Measurements from ENCODE around the gene FYB1.

Gene FYB1

GRCh38 chr5:39076757-39077728, 142.3 kb downstream of the FYB1 start:
- peak; percentile 69 to 96 (median 93) for DNase-seq

GRCh38 chr5:39076101-39076756, 143.1 kb downstream of the FYB1 start:
- no peak for DNase-seq

DNA sequence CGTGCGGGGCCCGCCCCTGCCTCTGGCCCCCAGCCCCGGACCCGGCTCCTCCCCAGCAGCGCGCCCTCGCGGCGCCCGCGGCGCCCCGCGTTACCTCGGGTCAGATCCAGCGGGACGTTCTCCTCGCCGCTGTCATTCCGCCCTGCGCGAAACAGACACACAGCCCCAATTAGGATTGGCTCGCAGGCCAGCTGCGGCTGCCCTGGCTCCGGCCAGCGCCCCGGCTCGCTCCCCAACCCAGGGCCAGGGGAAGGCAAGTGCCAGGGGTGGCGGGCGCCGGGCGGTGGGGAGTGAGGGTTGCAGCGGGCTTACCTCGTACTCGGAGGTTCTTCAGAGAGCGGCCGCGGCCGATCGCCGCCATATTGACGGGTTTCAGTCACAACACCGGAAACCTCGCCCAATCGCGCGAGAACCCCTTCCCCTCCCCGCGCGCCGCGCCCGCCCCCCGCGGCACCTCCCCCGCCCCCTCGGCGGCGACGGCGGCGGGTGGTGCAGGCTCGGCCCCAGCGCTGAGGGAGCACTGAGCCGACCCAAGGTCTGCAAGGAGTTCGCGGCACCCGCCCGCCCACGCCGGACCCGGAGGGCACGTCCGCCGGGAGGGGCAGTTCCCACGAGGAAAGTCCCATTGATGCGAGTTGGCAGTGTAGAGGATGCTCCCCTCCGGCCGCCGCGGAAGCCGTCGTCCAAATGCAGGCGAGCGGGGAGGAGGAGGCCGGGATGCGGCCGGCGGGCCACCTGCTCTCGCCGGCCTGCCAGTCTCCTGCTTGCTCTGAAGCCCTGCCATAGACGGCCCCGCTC, 145.1 kb downstream of the FYB1 start, which contains the start of gene RICTOR:
Gene RICTOR (minus strand): TSS at position 383 of the 798 bp plus-strand sequence. CDS start 22 bp downstream, at position 361.
- DNase-seq: peak; percentile 99 to 100 (median 99)

GRCh38 chr5:39073767-39074016, 145.7 kb downstream of the FYB1 start:
- DNase-seq: peak in 1 of 3 donors; percentile 44

DNA sequence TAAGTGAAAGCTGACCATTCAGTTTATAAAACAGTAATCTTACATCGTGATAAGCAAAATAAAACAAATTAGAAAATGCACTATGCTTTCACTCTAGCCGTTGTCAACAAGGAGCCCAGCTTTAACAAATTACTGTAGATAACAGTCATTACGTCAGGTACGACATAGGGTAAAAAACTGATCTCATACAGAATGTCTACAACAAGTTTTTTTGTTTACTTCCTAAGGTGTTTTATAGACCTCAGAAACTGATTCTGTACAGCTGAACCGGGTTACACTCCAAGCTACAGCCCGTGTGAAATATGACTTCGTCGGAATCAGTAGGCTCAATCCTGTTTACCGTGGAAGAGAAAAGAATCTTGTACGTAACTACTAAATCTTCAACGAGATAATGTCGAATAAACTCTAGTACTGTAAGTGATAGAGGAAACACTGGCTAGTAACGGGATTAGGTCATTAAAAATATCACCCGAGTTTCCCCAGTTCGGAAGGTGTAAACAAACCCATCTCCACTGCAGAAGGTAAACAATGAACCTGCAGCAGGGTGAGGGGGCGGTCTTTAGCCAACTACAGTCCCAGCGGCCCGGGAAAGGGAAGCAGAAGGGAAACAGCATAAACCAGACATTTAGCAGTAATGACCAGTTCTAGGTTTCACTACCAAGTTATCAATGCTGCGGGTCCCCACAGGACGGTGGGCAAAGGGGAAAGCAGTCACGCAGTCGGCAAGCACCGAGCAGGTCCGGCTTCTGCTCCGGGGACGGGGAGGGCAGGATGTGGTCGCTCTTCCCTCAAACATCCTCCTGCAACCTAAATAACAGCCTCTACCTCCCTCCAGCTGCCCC, 146.2 kb downstream of the FYB1 start:
- peak; percentile 58 to 76 (median 71) for DNase-seq

GRCh38 chr5:39068099-39068498, 151.3 kb downstream of the FYB1 start:
- DNase-seq: no peak

GRCh38 chr5:39064450-39064849, 154.9 kb downstream of the FYB1 start:
- DNase-seq: no peak

GRCh38 chr5:39063037-39063436, 156.3 kb downstream of the FYB1 start:
- no peak for DNase-seq

GRCh38 chr5:39062530-39062929, 156.8 kb downstream of the FYB1 start:
- DNase-seq: no peak

GRCh38 chr5:39062104-39062503, 157.3 kb downstream of the FYB1 start:
- DNase-seq: no peak

DNA sequence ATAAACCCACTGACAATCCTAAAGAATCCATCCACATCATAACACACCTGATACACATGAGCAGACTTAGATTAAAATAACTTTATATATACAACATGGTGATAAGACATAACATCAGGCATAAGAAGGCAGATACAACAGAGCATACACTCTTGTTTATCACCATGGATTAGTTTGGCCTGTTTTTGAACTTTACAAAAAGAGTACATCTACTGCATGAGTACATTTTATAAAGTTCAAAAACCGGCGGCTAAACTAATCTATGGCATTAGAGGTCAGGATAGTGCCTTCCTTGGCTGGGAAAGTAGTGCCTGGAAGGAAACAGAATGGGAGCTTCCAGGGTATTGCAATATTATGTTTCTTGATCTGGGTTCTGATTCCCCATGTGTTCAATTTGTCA, 160.3 kb downstream of the FYB1 start:
- DNase-seq: no peak

- DNase-seq: peak in 1 of 3 donors; percentile 36
These were observed 161.0 kb downstream of the FYB1 start for GRCh38 chr5:39058178-39058921.

DNA sequence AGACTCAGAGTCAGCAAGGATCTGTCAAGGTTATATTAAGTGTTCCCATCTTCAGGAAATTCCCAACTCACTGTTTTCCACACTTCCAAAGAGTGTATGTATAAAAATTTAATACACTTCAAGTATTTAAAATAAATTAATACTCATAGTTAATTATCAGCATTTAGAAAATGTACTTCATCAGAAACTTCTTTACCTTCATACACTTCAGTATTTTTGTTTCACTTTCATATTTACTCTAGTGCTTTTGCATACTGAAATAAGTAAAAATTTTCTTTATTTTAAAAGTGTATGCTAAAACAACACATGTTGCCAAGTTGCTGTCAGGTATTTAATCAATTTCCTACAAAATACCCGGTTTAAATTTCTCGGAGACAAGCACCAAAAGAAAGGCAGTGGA, 161.6 kb downstream of the FYB1 start:
- DNase-seq: peak in 1 of 3 donors; percentile 51

DNA sequence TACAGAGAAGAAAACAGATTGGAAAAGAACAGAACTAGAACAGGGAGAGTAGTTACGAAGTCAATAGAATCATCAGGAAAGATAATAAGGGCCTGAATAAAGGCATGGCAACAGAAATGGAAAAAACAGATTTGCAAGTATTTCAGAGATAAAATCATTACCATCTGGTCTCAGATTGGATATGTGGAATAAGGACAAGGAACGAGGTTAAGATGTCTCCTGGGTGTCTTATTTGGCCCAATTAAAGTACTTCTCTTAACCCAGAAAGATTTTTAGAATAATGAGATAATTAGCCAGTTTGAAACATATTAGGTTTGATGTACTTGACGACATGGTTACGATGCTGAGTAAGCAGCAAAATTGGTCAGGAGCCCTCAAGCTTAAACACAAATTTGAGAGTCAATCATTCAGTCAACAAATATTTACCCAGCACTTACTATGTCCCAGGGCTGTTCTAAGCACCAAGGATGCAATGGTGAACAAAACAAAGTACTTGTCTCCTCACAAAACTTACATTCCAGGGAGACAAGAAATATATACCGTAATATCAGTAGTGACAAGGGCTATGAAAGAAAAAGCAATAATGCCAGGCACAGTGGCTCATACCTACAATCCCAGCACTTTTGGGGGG, 163.5 kb downstream of the FYB1 start:
- DNase-seq: no peak

Data from suppressor macrophage treated with lipopolysaccharide for 1 hour (primary cell).